GM19324 (cell line): ENCODE measurements around the gene TRPC1.
"Not testable (repeated sequence)": the region's sequence is repeated elsewhere in the genome, so short reads cannot be mapped to it uniquely, and the experiment has no call there.

Experiments used
- ATAC-seq: cut with Tn5 transposase; IDR thresholded peaks from one replicate; pipeline ENCODE4 v1.9.1; 2021; ENCODE audit warnings: mild to moderate bottlenecking, moderate library complexity; ENCODE audit not compliant: unreplicated experiment, low FRiP score

Gene TRPC1

DNA sequence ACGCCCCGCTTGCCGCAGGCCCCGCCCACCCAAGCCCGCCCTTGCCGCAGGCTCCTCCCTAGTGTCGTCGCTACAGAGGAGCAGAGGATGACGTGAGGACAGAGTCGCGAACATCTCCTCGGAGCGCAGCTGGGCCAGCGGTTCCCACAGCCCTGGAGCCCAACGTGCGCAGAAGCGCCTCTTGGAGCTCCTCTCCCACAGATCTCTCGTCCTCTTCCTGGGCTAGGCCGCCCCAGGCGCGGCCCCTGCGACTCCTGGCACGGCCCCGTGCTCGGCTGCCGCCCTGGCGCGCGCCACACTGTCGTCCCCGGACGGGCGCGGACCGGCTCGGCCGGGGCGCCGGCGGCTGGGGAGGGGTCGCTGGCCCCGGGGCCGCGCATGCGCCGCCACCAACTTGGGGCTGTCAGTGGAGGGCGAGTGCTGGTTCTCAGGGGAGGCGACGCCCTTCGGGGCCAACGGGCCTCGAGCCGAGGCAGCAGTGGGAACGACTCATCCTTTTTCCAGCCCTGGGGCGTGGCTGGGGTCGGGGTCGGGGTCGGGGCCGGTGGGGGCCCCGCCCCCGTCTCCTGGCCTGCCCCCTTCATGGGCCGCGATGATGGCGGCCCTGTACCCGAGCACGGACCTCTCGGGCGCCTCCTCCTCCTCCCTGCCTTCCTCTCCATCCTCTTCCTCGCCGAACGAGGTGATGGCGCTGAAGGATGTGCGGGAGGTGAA, at the start of gene TRPC1:
TRPC1 (plus strand) TSS at position 67 of the 714 bp plus-strand sequence; CDS start at position 593, 526 bp downstream.
- ATAC-seq = peak; percentile 93

DNA sequence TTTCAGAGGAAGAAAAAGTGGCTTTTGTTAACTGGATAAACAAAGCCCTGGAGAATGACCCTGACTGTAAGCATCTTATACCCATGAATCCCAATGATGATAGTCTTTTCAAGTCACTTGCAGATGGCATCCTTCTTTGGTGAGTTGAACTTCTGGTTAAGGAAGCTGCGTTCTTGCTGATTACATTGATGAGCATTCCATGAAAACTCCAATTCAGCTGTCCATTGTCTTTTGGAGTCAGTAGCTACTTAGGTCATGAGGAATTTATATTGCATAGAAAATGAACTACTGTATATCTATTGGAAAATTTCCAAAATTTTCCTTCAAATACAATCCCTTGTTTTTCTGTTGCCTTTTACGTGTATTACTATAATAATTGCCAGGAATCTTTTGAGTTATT, 47.7 kb upstream of the TRPC1 start:
- no peak for ATAC-seq

DNA sequence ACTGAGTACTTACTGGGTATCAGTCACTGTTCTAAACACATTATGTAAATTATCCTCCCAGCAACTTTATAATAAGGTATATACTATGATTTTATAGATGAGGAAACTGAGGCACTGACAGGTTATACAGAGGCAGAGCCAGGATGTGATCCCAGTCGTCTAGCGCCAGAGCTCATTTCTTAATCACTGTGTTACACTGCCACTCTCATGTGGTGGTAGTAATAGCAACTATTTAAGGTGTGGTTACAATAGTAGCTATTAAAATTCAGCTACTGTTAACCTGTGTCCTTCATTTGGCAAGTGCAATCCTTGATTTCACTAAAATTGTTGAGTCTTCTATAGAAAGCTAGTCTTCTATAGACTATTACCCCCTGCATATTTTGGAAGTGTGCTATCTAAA, 43.1 kb upstream of the TRPC1 start:
- ATAC-seq = no peak

DNA sequence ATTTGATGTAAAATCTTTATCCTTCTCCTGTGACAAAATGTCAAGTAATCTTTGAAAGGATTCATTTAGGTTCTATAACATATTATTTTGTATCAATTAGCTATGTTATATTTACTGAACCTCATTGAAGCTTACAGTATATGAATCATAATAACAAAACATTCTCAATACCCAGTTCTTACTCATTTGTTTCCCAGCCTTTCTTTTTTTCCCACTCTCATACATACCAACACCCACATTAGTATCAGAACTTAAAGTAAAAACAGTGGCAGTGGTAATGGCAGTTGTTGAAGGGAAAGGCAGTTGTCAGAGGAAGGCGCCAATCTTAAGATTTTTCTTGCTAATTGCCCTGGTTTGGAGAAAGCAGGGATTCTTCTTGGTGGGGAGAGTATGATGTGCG, 33.2 kb upstream of the TRPC1 start:
- no peak for ATAC-seq

DNA sequence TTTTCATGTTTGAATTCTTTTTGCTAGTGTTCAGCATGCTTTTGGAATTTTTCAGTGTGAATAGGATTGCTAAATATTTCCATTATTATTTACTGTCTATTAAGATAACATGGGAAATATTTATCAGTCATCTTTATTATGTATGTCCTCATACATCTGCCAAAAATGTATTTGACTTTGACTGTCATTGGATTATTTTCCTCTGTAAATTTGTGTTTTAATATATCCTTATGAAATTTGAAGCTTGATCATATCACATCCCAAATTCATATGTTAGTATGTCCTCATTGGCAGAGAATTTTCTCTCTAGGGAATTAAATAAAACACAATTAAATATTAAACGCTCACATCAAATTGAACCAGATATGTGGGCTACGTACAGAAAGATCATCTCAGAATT, 32.3 kb upstream of the TRPC1 start:
- no peak for ATAC-seq

DNA sequence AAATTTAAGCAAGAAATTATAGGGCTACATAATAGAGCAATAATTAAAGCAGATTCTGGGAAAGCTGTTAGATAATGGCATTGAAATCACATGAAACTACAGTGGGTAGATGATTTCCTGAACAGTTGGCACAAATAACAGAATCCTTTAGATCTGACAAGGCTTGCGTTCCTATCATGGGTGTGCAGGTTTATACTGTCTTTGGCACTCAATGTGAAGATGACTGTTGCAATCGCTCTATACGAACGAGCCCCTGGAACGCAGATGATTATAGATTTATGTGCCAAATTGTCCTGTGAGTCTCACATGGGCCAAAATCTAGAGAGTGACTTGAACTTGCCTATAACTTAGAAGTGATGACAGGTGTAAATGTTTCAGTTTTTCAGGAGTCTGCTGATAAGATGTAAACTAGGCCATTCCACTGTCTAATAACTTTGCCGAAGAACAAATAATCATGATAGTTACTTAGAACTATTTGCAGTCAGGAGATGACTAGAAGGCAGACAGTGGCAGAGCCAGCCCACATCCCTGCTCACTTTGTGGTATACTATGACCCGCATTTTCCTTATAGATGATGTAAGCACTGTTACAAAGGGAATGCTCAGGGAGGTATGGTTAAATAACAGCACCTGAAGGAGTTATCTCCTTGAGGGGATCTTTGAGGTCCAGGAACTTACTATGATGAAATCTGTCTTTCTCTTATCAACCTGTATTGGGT, 30.5 kb upstream of the TRPC1 start:
- no peak for ATAC-seq

DNA sequence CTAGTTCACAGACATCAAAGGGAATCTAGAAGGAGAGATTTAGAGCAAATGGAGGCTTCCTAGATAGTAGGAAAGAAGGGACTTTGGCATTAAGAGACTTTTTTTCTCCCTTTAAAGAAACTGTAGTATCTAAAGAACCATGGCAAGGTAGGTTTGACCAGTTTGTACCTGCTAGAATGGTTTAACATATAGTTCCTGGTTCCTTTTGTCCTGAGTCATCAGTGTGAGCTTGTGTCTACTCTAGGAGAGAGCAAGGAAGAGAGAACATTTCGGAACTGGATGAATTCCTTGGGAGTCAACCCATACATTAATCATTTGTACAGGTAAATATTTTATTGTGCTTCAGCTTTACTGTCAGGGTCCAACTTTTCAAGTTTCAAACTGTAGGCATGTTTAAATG, 29.6 kb upstream of the TRPC1 start:
- ATAC-seq = no peak

DNA sequence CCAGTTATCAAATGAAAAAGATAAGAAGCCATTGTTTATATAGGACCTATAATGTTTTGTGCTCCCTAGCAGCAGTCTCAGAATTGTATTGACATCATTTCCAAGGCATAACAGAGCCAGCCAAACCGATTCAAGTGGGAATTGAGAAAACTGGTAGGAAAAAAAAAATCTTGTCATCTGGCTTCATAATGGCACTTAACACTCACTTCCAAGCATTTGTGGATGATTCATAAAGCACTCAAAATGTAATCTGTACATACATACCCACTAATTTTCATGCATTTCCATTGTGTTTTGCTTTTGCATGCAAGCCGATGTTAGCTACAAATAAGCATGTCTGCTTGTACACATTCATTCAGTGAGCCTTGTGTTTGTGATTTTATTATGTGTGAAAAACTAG, 18.6 kb upstream of the TRPC1 start:
- ATAC-seq = no peak

DNA sequence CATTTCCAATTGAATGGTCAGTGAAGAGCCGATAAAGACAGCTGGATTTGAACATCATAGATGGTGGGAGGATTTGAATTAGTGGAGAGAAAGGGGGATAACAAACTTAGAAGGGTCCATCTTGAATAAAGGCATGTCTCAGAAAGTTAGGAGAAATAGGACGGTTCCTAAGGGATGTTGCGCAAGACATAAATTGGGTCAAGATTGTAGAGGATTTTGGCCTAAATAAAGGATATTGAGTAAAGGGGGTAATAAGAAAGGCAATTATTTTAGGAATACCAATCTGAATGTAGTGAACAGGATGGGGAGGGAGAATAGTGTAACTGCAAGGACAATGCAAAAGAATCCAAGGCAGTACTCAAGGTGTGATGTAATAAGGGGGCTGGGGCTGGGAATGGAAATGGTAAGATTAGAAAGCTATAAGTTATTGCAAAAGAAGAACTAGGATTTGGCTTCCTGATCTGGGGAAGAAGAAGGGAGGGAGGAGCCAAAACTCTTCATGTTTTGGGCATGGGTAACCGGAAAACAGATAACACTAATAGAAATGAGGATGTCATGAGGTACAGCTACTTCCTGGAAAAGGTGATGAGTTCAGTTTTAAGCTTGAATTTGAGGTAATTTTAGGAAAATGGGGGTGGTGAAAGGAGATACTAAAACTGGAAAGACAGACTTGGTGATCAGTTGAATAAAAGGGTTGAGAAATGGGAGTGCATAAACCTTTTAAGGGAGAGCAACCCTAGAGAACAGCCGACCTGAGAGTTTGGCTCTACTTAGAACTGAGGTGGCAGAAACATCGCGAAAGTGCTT, 17.3 kb upstream of the TRPC1 start:
- ATAC-seq = no peak

- no peak for ATAC-seq
These were observed 14.6 kb upstream of the TRPC1 start for GRCh38 chr3:142709207-142709606.

- not testable (repeated sequence) for ATAC-seq
These were observed 9.0 kb upstream of the TRPC1 start for GRCh38 chr3:142714882-142715281.

DNA sequence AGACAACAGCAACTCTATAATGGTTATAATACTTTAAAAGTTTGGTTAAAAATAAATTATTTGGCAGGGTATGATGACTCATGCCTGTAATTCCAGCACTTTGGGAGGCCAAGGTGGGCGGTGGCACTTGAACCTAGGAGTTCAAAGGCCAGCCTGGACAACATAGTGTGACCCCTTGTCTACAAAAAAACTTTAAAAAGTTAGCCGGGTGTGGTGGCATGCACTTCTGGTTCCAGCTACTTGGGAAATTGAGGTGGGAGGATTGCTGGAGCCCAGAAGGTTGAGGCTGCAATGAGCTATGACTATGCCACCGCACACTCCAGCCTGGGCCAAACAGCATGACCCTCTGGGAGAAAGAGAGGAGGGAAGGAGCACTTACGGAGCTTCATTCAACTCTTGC, 7.7 kb upstream of the TRPC1 start:
- ATAC-seq = no peak

DNA sequence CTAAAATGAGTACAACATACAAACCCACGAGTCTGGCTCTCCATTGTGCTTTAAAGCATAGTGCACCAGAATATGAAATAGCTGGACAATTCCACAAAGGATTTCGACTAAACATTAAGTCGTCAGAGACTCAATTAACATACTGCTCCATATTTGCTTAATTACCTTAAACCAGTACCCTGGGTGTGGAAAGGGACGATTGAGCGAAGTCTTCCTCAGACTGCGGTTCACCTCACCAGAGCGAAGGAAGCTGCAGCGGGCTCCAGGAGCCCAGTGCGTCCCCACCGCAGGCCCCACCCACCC, 218 bp upstream of the TRPC1 start:
- peak; percentile 8 for ATAC-seq

DNA sequence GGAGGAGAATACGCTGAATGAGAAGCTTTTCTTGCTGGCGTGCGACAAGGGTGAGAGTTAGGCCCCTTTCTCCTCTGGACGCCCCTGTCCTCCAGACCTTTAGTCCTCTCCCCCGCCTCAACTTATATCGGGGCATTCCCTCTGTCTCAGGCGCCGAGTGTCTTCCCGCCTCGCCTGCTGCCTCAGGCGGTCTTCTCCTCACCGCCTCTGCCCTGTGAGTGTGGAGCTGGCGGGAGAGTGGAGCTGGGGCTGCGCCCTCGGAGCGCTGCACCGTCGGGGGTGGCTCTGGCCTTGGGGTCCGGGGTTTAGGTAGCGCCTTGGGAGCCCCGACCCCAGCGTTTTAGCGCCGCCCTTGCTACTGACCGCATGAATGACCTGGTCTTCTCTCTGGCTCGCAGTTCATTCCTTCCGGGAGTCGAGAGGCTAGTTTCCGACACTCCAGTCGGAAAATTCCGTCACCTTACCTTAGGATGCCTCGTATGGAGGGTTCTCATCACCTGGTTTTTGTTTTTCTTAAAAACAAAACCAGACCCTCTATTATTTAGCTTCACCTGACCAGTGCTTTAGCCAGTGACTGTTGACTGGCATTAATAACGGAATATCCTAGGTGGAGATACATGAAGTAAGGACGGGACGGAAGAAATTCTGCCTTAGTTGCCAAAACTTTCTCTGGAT, 985 bp downstream of the TRPC1 start:
- peak; percentile 20 for ATAC-seq

DNA sequence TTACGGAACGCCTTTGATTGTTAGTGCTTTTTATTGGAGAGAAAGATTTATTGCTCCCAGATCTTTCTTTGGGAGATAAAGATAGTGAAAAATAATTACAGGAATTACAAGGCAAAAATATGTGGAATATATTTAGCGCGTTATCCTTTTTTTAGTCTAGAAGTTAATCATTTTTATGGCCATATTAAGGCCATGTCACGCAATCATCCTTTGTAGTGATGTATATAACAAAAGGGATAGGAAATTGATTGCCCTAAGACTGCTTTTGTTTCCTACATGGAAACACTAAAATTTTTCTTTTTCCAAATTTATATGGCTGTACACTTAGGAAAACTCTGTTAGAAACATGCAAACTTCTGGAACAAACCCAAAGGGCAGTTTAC, 1.5 kb downstream of the TRPC1 start:
- ATAC-seq = no peak

GRCh38 chr3:142726017-142726416, 2.2 kb downstream of the TRPC1 start:
- ATAC-seq = no peak

DNA sequence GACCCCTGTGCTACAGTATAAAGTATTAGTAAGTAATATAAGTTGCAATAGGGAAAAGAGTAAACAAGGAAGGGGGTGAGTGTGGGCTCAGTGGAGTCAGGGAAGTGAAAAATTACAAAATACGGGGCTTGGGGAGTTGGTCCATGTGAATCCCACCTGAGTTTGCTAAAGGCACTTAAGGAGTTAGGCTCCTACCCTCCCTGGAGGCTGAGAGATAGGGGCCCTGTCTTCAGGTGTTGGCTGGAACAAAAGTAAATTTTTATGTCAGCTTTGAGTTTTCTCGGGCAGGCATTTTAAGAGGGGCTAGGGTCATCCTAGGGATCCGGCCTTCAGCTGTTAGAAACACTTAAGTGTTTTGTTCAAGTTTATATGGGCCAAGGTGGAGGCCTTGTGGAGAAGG, 8.2 kb downstream of the TRPC1 start:
- ATAC-seq = no peak

- ATAC-seq = no peak
These were observed 11.0 kb downstream of the TRPC1 start for GRCh38 chr3:142734834-142735233.

- no peak for ATAC-seq
These were observed 11.6 kb downstream of the TRPC1 start for GRCh38 chr3:142735462-142735861.

DNA sequence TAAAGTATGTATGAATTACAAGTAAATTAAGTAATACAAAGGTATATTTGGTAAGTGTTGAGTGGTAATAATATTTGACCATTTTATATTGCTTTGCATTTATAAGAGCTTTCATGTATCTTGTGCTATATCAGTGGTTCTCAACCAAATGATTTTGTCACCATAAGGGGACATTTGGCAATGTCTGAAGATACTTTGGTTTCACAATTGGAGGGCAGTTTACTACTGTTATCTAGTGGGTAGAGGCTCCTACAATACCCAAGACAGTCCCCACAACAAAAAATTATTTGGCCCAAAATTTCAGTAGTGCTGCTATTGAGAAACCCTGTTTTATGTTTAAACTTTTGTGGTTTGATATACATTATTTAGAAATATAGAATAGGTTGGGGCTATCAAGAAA, 14.6 kb downstream of the TRPC1 start:
- ATAC-seq = no peak

GRCh38 chr3:142746646-142747045, 22.8 kb downstream of the TRPC1 start:
- no peak for ATAC-seq
